Measurements from ENCODE around the gene METTL25B. TPM values are rescaled to one million over a fixed set of nuclear protein-coding genes. Genes with fewer than 3 reads are reported as not detected.

Gene METTL25B
- total and polyA plus RNA-seq, 2 of the 13 experiments (the other 11 are each of a cell fraction or from before 2014, with no cell fraction given) = 11.9 to 24.0 TPM

DNA sequence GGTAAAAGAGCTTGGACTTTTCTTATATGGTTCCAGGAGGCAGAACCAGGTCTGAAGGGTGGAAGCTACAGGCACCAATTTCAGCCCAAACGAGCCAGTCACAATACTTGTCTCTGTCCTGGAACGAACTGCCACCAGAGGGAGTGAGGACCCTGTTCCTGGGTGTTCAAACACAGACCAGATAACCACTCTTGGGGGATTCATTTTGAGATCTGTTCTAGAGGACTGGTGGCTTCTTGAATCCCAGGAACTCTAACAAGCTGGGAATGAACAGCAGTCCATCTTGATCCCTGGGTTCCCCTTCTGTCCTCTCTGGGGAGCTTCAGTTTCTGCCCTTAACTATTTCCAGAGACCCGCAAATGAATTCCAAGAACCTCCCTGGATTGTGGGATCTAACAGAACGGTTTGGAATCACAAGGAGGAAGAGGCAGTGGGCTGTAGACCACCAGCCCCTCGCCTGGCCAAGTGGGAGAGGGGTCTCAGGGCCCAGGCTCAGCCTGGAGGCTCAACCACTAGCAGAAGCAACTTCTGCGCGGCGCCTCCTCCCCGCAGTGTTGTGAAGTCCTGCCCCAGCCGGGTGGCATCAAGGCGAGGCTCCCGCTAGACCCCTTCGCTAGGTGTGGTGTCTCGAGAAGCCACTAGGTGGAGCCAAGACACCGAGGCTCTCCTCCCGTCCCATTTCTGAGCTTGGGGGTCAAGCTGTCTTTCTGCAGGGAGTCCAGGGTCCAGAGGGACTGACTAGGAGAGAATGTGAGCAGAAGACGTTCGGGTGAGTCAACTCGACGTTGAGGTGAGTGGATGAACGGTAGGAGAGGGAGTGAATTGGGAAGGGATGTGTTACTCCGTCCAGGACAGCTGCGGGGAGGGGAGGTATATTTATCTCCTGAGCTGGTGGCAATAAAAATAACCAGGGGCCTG lies 39.0 kb upstream of the METTL25B start (continued):
- TF ChIP-seq, protein P1, sequence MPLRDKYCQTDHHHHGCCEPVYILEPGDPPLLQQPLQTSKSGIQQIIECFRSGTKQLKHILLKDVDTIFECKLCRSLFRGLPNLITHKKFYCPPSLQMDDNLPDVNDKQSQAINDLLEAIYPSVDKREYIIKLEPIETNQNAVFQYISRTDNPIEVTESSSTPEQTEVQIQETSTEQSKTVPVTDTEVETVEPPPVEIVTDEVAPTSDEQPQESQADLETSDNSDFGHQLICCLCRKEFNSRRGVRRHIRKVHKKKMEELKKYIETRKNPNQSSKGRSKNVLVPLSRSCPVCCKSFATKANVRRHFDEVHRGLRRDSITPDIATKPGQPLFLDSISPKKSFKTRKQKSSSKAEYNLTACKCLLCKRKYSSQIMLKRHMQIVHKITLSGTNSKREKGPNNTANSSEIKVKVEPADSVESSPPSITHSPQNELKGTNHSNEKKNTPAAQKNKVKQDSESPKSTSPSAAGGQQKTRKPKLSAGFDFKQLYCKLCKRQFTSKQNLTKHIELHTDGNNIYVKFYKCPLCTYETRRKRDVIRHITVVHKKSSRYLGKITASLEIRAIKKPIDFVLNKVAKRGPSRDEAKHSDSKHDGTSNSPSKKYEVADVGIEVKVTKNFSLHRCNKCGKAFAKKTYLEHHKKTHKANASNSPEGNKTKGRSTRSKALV (CRISPR knock-in tag; IDR thresholded peaks at IDR 0.05) = no peak
- no peak for TF ChIP-seq ZIK1 (CRISPR knock-in tag; IDR thresholded peaks at IDR 0.05; ENCODE audit: borderline replicate concordance, low read depth)
- TF ChIP-seq ZNF552 (CRISPR knock-in tag; IDR thresholded peaks at IDR 0.05; ENCODE audit: borderline replicate concordance) = no peak
- TF ChIP-seq, protein P2, sequence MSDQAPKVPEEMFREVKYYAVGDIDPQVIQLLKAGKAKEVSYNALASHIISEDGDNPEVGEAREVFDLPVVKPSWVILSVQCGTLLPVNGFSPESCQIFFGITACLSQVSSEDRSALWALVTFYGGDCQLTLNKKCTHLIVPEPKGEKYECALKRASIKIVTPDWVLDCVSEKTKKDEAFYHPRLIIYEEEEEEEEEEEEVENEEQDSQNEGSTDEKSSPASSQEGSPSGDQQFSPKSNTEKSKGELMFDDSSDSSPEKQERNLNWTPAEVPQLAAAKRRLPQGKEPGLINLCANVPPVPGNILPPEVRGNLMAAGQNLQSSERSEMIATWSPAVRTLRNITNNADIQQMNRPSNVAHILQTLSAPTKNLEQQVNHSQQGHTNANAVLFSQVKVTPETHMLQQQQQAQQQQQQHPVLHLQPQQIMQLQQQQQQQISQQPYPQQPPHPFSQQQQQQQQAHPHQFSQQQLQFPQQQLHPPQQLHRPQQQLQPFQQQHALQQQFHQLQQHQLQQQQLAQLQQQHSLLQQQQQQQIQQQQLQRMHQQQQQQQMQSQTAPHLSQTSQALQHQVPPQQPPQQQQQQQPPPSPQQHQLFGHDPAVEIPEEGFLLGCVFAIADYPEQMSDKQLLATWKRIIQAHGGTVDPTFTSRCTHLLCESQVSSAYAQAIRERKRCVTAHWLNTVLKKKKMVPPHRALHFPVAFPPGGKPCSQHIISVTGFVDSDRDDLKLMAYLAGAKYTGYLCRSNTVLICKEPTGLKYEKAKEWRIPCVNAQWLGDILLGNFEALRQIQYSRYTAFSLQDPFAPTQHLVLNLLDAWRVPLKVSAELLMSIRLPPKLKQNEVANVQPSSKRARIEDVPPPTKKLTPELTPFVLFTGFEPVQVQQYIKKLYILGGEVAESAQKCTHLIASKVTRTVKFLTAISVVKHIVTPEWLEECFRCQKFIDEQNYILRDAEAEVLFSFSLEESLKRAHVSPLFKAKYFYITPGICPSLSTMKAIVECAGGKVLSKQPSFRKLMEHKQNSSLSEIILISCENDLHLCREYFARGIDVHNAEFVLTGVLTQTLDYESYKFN (CRISPR knock-in tag; conservative IDR thresholded peaks at IDR 0.05) = 0 out of 2 replicates have a peak, but pooled peaks have one; percentile 31
- no peak for TF ChIP-seq MIER2 (CRISPR knock-in tag; IDR thresholded peaks at IDR 0.05)
- TF ChIP-seq ZNF34 (CRISPR knock-in tag; IDR thresholded peaks at IDR 0.05; ENCODE audit: borderline replicate concordance) = no peak
- TF ChIP-seq ONECUT2 (CRISPR knock-in tag; IDR thresholded peaks at IDR 0.05) = no peak
- TF ChIP-seq, protein P3, sequence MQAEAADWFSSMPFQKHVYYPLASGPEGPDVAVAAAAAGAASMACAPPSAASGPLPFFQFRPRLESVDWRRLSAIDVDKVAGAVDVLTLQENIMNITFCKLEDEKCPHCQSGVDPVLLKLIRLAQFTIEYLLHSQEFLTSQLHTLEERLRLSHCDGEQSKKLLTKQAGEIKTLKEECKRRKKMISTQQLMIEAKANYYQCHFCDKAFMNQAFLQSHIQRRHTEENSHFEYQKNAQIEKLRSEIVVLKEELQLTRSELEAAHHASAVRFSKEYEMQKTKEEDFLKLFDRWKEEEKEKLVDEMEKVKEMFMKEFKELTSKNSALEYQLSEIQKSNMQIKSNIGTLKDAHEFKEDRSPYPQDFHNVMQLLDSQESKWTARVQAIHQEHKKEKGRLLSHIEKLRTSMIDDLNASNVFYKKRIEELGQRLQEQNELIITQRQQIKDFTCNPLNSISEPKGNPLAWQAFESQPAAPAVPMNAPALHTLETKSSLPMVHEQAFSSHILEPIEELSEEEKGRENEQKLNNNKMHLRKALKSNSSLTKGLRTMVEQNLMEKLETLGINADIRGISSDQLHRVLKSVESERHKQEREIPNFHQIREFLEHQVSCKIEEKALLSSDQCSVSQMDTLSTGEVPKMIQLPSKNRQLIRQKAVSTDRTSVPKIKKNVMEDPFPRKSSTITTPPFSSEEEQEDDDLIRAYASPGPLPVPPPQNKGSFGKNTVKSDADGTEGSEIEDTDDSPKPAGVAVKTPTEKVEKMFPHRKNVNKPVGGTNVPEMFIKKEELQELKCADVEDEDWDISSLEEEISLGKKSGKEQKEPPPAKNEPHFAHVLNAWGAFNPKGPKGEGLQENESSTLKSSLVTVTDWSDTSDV (CRISPR knock-in tag; IDR thresholded peaks at IDR 0.05) = no peak
- no peak for TF ChIP-seq ZNF260 (CRISPR knock-in tag; IDR thresholded peaks at IDR 0.05; ENCODE audit: borderline replicate concordance, low read depth)
- no peak for TF ChIP-seq ESRRA (CRISPR knock-in tag; IDR thresholded peaks at IDR 0.05; ENCODE audit: low read depth)
- TF ChIP-seq ZNF83 (CRISPR knock-in tag; IDR thresholded peaks at IDR 0.05; ENCODE audit: borderline replicate concordance) = no peak
- TF ChIP-seq TBX2 (CRISPR knock-in tag; IDR thresholded peaks at IDR 0.05; ENCODE audit: borderline replicate concordance) = no peak; the same call in 1 of the 2 replicates
- TF ChIP-seq ZNF563 (CRISPR knock-in tag; IDR thresholded peaks at IDR 0.05) = no peak
- no peak for TF ChIP-seq ZNF367 (CRISPR knock-in tag; IDR thresholded peaks at IDR 0.05; ENCODE audit: borderline replicate concordance)
- no peak for TF ChIP-seq XBP1 (CRISPR knock-in tag; IDR thresholded peaks at IDR 0.05)
- TF ChIP-seq KAT8 (CRISPR knock-in tag; IDR thresholded peaks at IDR 0.05) = peak; percentile 50; the same call in 1 of the 2 replicates
- no peak; the same call in 1 of the 2 replicates for TF ChIP-seq ZNF547 (CRISPR knock-in tag; IDR thresholded peaks at IDR 0.05)
- TF ChIP-seq ZNF501 (CRISPR knock-in tag; IDR thresholded peaks at IDR 0.05) = peak; percentile 81
- TF ChIP-seq ZNF350 (CRISPR knock-in tag; IDR thresholded peaks at IDR 0.05; ENCODE audit: borderline replicate concordance, low read depth) = no peak; the same call in 1 of the 2 replicates

Data from HepG2 (cell line).